ENCODE data around the gene SOWAHB. TPM values are rescaled to one million over a fixed set of nuclear protein-coding genes. Genes with fewer than 3 reads are reported as not detected.

SOWAHB gene
- total RNA-seq, 1 donor from 2014 or later: 0.75 TPM

DNA sequence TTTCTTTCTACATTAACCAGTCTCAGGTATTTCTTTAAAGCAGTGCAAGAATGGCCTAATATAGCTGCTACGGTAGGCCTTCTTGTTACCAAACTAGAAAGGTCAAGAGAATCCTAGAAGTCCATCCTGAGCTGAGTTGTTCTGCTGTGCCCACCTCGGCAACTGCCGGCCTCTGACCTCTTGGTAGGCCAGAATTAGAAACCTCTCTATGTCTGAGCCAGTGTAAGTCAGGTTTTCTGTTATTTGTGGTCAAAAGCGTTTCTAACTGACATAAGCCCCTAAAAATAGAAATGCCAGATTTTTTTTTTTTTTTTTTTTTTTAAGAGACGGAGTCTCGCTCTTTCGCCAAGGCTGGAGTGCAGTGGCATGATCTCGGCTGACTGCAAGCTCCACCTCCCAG lies 43.1 kb downstream of the SOWAHB start:
- H3K9me3 Mint-ChIP-seq (ENCODE audit: unreplicated experiment): no peaks in the 10 kb centered on the region
- H3K27ac Mint-ChIP-seq (ENCODE audit: unreplicated experiment): no peak overlapping the region

GRCh38 chr4:76851375-76851774 lies 46.6 kb downstream of the SOWAHB start:
- H3K27ac Mint-ChIP-seq (ENCODE audit: unreplicated experiment): no peak overlapping the region
- H3K36me3 Mint-ChIP-seq (ENCODE audit: unreplicated experiment): peaks cover 2% of the 10 kb centered on the region
- no peaks in the 10 kb centered on the region for H3K27me3 Mint-ChIP-seq (ENCODE audit: unreplicated experiment)
- TF ChIP-seq CTCF (IDR thresholded peaks at IDR 0.05): no peak
- no peak for DNase-seq (ENCODE audit: extremely low spot score, unreplicated experiment)
- peaks cover 4% of the 10 kb centered on the region for H3K9me3 Mint-ChIP-seq (ENCODE audit: unreplicated experiment)
- H3K4me1 Mint-ChIP-seq (ENCODE audit: unreplicated experiment): peaks cover 18% of the 10 kb centered on the region
- no peak overlapping the region for H3K4me3 Mint-ChIP-seq (ENCODE audit: unreplicated experiment)

More for the DNA sequence above, 43.1 kb downstream of the SOWAHB start:
- Mint-ChIP-seq H3K36me3 (ENCODE audit: unreplicated experiment) (no peaks in the 10 kb centered on the region), H3K4me3 (ENCODE audit: unreplicated experiment) (no peak overlapping the region), H3K4me1 (ENCODE audit: unreplicated experiment) (peaks cover 42% of the 10 kb centered on the region), H3K27me3 (ENCODE audit: unreplicated experiment) (no peaks in the 10 kb centered on the region)
- no peak for TF ChIP-seq CTCF (IDR thresholded peaks at IDR 0.05)
- DNase-seq (ENCODE audit: extremely low spot score, unreplicated experiment): no peak

DNA sequence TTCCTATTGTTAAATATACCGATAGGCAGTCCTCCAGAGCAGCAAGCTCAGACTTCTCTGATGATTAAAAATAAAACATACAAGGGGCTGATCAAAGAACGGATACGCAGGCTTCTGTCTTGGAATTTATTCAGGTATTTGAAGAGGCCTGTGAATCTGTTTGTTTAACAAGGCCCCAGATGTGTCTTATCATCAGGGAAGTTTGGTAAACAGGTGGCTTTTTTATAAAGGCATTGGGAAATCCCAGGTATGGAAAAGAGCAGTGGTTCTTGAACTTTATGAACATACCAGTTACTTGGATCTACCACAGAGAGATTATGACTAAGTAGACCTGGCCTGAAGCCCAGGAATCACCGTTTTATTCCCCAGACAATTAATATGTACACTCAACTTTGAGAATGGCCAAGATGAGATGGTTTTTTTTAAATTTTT lies 47.9 kb downstream of the SOWAHB start:
- no peak overlapping the region for H3K27ac Mint-ChIP-seq (ENCODE audit: unreplicated experiment)
- no peaks in the 10 kb centered on the region for H3K27me3 Mint-ChIP-seq (ENCODE audit: unreplicated experiment)
- no peak for DNase-seq (ENCODE audit: extremely low spot score, unreplicated experiment)
- peaks cover 2% of the 10 kb centered on the region for H3K36me3 Mint-ChIP-seq (ENCODE audit: unreplicated experiment)
- H3K9me3 Mint-ChIP-seq (ENCODE audit: unreplicated experiment): peaks cover 4% of the 10 kb centered on the region
- peaks cover 7% of the 10 kb centered on the region for H3K4me1 Mint-ChIP-seq (ENCODE audit: unreplicated experiment)
- no peak for TF ChIP-seq CTCF (IDR thresholded peaks at IDR 0.05)
- no peak overlapping the region for H3K4me3 Mint-ChIP-seq (ENCODE audit: unreplicated experiment)

Other genes with a start within 250 kb of the SOWAHB start
- 460 and 476 TPM in 2 replicates for gene SEPTIN11, start 51.6 kb upstream of the SOWAHB start, total RNA-seq
- gene CCNI, start 177.8 kb upstream of the SOWAHB start, total RNA-seq: 320 and 329 TPM in 2 replicates